MM.1S (cell line): ENCODE results near the gene SRSF6.

ENCODE experiments used
- DNase-seq: peaks from one replicate; pipeline ENCODE4 v3.0.0-alpha.2; 2015
- H2AFZ ChIP-seq: fragments of 300-600 bp; sonication (generic); 2 replicates; pipeline ENCODE4 v1.6.0; 2016; ENCODE audit warnings: antibody characterized with exemption, low read length
- H3F3A ChIP-seq: fragments of 300-600 bp; sonication (generic); 2 replicates; pipeline ENCODE4 v1.6.1; 2016; ENCODE audit warnings: mild to moderate bottlenecking, antibody characterized with exemption, low read length, moderate library complexity, mixed read lengths; ENCODE audit not compliant: insufficient read depth
- H3K27ac ChIP-seq: fragments of 300-600 bp; sonication (generic); 2 replicates; pipeline ENCODE4 v1.5.1; 2016; ENCODE audit warnings: mild to moderate bottlenecking, low read length
- H3K27me3 ChIP-seq: fragments of 300-600 bp; sonication (generic); replicated peaks from 2 replicates; pipeline ENCODE4 v1.6.0; 2016; ENCODE audit warnings: low read length; ENCODE audit not compliant: insufficient read depth
- H3K36me3 ChIP-seq: fragments of 300-600 bp; sonication (generic); replicated peaks from 2 replicates; pipeline ENCODE4 v1.6.1; 2016; ENCODE audit warnings: mild to moderate bottlenecking, low read length, mixed read lengths; ENCODE audit not compliant: insufficient read depth
- H3K4me1 ChIP-seq: fragments of 300-600 bp; sonication (generic); 2 replicates; pipeline ENCODE4 v1.6.1; 2016; ENCODE audit warnings: low read length, mixed read lengths
- H3K4me2 ChIP-seq: fragments of 300-600 bp; sonication (generic); 2 replicates; pipeline ENCODE4 v1.6.0; 2016; ENCODE audit warnings: low read depth, low read length
- H3K4me3 ChIP-seq: fragments of 300-600 bp; sonication (generic); 2 replicates; pipeline ENCODE4 v1.5.1; 2016; ENCODE audit warnings: low read length, mixed read lengths
- H3K79me2 ChIP-seq: fragments of 300-600 bp; sonication (generic); 2 replicates; pipeline ENCODE4 v1.6.1; 2016; ENCODE audit warnings: mixed run types, low read length, mixed read lengths
- H3K9ac ChIP-seq: fragments of 300-600 bp; sonication (generic); 2 replicates; pipeline ENCODE4 v1.6.1; 2016; ENCODE audit warnings: low read length, mixed read lengths
- H3K9me2 ChIP-seq: fragments of 300-600 bp; sonication (generic); replicated peaks from 2 replicates; pipeline ENCODE4 v1.6.1; 2016; ENCODE audit warnings: mild to moderate bottlenecking, low read length, mixed read lengths; ENCODE audit not compliant: insufficient read depth
- H3K9me3 ChIP-seq: fragments of 300-600 bp; sonication (generic); replicated peaks from 2 replicates; pipeline ENCODE4 v1.6.1; 2016; ENCODE audit warnings: mild to moderate bottlenecking, low read length, mixed read lengths; ENCODE audit not compliant: insufficient read depth
- H4K20me1 ChIP-seq: fragments of 300-600 bp; sonication (generic); 2 replicates; pipeline ENCODE4 v1.6.1; 2016; ENCODE audit warnings: mild to moderate bottlenecking, low read length, moderate library complexity, mixed read lengths; ENCODE audit not compliant: insufficient read depth
- CTCF ChIP-seq: fragments of 300-600 bp; sonication (generic); IDR thresholded peaks from 2 replicates; pipeline ENCODE4 v1.5.1; 2016; ENCODE audit warnings: antibody characterized with exemption, low read length, mixed read lengths
- EZH2 ChIP-seq: fragments of 300-600 bp; sonication (generic); optimal IDR thresholded peaks from 2 replicates; pipeline ENCODE3; 2017; ENCODE audit warnings: low read depth, mild to moderate bottlenecking, antibody characterized with exemption, low read length, mixed read lengths
- EZH2phosphoT487 ChIP-seq: fragments of 300-600 bp; sonication (generic); IDR thresholded peaks from 2 replicates; pipeline ENCODE4 v1.6.1; 2018; ENCODE audit warnings: antibody characterized with exemption, low read length

The SRSF6 gene

GRCh38 chr20:43426172-43426571, 31.5 kb upstream of the SRSF6 start:
- Histone ChIP-seq H3K4me1 (no peaks in the 10 kb centered on the region), H3K79me2 (no peaks in the 10 kb centered on the region), H3K9me3 (no peaks in the 10 kb centered on the region), H4K20me1 (no peaks in the 10 kb centered on the region), H3F3A (no peaks in the 10 kb centered on the region), H3K27ac (no peak overlapping the region), H3K36me3 (no peaks in the 10 kb centered on the region), H3K4me2 (no peak overlapping the region), H3K9me2 (no peaks in the 10 kb centered on the region), H3K9ac (no peak overlapping the region), H2AFZ (no peak overlapping the region), H3K4me3 (no peak overlapping the region), H3K27me3 (no peaks in the 10 kb centered on the region; the same call in 1 of the 2 replicates)
- no peak for DNase-seq
- TF ChIP-seq CTCF = no peak
- no peak for TF ChIP-seq EZH2
- TF ChIP-seq EZH2phosphoT487 = no peak

DNA sequence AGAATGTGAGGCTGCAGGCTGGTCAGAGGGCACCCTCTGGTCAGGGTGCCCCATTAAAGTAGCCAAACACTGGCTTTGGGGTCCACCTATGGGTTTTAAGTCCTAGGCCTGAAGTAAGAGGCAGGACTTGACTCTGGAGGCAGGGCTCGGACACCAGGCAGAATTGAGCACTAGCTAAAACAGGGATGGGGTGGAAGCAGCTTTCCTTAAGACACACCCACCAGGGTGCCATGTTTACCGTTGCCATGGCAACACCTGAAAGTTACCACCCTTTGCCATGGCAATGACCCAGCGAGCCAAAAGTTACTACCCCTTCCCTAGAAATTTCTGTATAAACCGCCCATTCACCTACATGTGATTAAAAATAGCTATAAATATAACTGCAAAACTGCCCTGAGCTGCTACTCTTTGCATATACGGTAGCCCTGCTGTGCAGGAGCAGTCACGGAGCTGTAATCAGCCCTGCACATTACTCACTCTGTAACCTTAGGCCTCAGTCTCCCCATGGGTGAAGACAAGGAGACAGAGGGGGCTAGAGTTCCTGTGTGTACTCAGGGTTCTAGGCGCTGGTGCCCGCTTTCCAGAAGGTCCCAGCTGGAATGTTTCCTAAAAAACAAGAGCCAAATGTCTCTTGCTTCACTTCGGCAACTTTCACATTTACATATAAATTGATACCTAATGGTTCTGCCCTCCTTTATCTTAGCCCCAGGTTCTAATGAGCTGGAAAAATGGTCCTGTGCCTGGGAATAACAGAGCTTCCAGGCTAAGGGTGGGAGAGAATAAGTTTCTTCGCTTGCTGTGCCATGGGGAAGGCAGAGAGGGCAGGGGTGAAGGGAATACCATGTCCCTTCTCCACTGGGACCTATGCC, 27.2 kb upstream of the SRSF6 start:
- DNase-seq = no peak
- H3K4me2 ChIP-seq = no peak overlapping the region

GRCh38 chr20:43431134-43431519, 26.6 kb upstream of the SRSF6 start:
- H3K9me2 ChIP-seq = no peaks in the 10 kb centered on the region
- no peaks in the 10 kb centered on the region for H3K9me3 ChIP-seq
- H3K79me2 ChIP-seq = no peaks in the 10 kb centered on the region
- DNase-seq = no peak
- H3K9ac ChIP-seq = no peak overlapping the region
- H4K20me1 ChIP-seq = no peaks in the 10 kb centered on the region
- no peaks in the 10 kb centered on the region for H3K4me1 ChIP-seq
- no peak overlapping the region for H2AFZ ChIP-seq
- TF ChIP-seq CTCF = no peak
- no peak for TF ChIP-seq EZH2
- no peak for TF ChIP-seq EZH2phosphoT487
- no peak overlapping the region for H3K27ac ChIP-seq
- H3K4me2 ChIP-seq = no peak overlapping the region
- no peaks in the 10 kb centered on the region for H3K36me3 ChIP-seq
- H3F3A ChIP-seq = no peaks in the 10 kb centered on the region
- no peak overlapping the region for H3K4me3 ChIP-seq
- H3K27me3 ChIP-seq = no peaks in the 10 kb centered on the region

More for the DNA sequence above, 27.2 kb upstream of the SRSF6 start:
- H3K9me2 ChIP-seq = no peaks in the 10 kb centered on the region
- H3F3A ChIP-seq = no peaks in the 10 kb centered on the region
- no peaks in the 10 kb centered on the region for H3K79me2 ChIP-seq
- TF ChIP-seq CTCF (no peak), EZH2phosphoT487 (no peak), EZH2 (no peak)
- no peaks in the 10 kb centered on the region for H4K20me1 ChIP-seq
- H3K9ac ChIP-seq = no peak overlapping the region
- H3K4me3 ChIP-seq = no peak overlapping the region
- H2AFZ ChIP-seq = no peak overlapping the region
- no peak overlapping the region for H3K27ac ChIP-seq
- no peaks in the 10 kb centered on the region for H3K4me1 ChIP-seq
- H3K36me3 ChIP-seq = no peaks in the 10 kb centered on the region
- no peaks in the 10 kb centered on the region for H3K9me3 ChIP-seq
- H3K27me3 ChIP-seq = no peaks in the 10 kb centered on the region
